Activated CD4-positive, alpha-beta T cell treated with anti-CD3 and anti-CD28 coated beads, Interleukin-2, amount 50 U/mL, for 24 hours (primary cell): ENCODE measurements around the gene ZNF117.
"Not testable (repeated sequence)": the region's sequence is repeated elsewhere in the genome, so short reads cannot be mapped to it uniquely, and the experiment has no call there.

ENCODE experiments used
- DNase-seq, 2 donors: peaks; one replicate each; pipeline ENCODE4 v3.0.0-alpha.2; 2020; ENCODE audit warnings: low read depth in 1 of 2, low spot score in 1 of 2

The ZNF117 gene

GRCh38 chr7:64928252-64929187 lies 62.3 kb downstream of the ZNF117 start:
- not testable (repeated sequence) for DNase-seq
